ENCODE measurements around the gene GPR37L1.

Gene GPR37L1

DNA sequence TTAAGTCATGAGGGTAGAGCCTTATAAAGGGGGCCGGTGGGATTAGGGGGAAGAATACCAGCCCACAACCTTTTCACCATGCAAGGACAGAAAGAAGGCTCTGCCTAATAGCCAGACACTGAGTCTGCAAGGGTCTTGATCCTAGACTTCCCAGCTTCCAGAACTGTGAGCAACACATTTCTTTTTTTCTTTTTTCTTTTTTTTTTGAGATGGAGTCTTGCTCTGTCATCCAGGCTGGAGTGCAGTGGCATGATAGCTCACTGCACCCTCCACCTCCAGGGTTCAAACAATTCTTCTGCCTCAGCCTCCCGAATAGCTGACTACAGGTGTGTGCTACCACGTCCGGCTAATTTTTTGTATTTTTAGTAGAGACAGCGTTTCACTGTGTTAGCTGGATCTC lies 23.6 kb downstream of the GPR37L1 start:
- TF ChIP-seq, protein P1, sequence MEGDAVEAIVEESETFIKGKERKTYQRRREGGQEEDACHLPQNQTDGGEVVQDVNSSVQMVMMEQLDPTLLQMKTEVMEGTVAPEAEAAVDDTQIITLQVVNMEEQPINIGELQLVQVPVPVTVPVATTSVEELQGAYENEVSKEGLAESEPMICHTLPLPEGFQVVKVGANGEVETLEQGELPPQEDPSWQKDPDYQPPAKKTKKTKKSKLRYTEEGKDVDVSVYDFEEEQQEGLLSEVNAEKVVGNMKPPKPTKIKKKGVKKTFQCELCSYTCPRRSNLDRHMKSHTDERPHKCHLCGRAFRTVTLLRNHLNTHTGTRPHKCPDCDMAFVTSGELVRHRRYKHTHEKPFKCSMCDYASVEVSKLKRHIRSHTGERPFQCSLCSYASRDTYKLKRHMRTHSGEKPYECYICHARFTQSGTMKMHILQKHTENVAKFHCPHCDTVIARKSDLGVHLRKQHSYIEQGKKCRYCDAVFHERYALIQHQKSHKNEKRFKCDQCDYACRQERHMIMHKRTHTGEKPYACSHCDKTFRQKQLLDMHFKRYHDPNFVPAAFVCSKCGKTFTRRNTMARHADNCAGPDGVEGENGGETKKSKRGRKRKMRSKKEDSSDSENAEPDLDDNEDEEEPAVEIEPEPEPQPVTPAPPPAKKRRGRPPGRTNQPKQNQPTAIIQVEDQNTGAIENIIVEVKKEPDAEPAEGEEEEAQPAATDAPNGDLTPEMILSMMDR (IDR thresholded peaks at IDR 0.05; ENCODE audit: borderline replicate concordance, control extremely low read depth, extremely low read depth, insufficient read depth, missing control alignments), result no peak
- DNase-seq (ENCODE audit: low spot score), result no peak
- in situ Hi-C loops (cut with MboI; ENCODE audit: low sequenced_read_pairs, unreplicated experiment), result no loop called here

DNA sequence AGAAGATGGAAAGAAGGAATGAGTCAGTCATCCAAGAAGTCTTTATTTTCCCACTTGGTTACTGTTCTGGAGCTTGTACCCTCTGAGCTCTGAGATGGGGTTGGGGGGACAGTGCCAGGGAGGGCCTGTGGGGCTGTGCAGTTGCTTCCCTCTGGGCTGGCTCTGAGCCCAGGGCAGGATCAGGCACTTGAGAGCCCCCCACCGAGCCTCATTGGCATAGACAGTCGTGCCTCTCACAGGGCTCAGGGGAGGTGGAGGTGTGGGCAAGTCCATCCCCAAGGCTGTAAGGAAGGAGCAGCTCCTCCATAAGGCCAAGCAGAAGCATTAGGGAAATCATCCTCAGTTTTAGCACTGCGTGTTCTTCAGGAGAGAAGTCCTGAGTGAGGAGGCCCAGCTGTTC lies 24.3 kb downstream of the GPR37L1 start:
- TF ChIP-seq, protein P1 (IDR thresholded peaks at IDR 0.05; ENCODE audit: borderline replicate concordance, control extremely low read depth, extremely low read depth, insufficient read depth, missing control alignments), result no peak
- no peak for DNase-seq (ENCODE audit: low spot score)
- in situ Hi-C loops (cut with MboI; ENCODE audit: low sequenced_read_pairs, unreplicated experiment), result no loop called here

DNA sequence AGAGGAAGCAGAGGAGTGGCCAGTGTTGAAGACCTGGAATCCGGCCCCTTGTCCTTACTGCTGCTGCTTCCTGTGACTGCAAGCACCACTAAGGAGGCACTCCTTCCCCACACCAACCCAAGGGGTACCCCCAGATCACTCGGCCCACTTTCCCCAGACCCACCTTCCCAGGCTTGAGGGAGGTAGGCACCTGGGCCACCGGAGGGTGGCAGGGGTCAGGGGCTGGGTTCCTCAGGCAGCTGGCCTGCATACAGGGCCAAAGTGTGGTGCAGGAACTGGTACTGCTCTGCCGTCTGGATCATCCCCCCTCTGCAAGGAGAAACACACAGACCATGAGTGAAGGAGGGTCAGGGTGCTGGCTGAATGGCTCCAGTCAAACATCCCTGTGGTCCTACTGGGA lies 25.7 kb downstream of the GPR37L1 start:
- TF ChIP-seq, protein P1 (IDR thresholded peaks at IDR 0.05; ENCODE audit: borderline replicate concordance, control extremely low read depth, extremely low read depth, insufficient read depth, missing control alignments), result no peak
- no peak for DNase-seq (ENCODE audit: low spot score)
- in situ Hi-C loops (cut with MboI; ENCODE audit: low sequenced_read_pairs, unreplicated experiment), result no loop called here

DNA sequence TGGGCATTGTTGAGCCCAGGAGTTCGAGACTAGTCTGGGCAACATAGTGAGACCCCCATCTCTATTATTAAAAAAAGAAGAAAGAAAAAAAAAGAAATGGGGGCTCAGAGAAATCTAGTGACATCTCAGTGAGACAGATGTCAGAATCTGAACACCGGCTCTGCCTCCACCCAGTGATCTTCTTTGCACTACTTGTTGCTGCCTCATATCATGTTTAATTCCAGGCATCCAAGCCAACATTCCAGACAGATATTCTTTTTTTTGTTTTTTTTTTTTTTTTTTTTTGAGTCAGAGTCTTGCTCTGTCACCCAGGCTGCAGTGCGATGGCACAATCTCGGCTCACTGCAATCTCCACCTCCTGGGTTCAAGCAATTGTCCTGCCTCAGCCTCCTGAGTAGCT lies 26.8 kb downstream of the GPR37L1 start:
- DNase-seq (ENCODE audit: low spot score), result no peak

DNA sequence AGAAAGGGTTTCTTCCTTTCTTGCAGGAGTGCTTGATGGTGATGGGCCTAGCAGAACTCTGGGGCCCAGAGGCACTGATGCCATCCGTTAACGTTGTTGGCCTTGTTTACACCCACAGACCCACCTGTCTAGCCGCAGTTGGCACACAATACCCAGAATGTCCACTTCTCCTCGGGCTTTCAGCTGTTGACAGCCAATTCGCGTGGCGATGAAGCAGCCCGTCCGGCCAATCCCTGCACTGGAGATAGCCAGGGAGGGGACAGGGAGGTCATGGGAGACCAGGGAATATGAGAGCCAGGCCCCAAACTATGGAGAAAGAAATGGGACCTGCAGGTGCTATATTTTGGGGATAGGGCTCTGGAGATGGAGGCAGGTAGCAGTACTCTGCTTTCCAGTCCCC lies 27.5 kb downstream of the GPR37L1 start:
- in situ Hi-C loops (cut with MboI; ENCODE audit: low sequenced_read_pairs, unreplicated experiment), result no loop called here
- TF ChIP-seq, protein P1 (IDR thresholded peaks at IDR 0.05; ENCODE audit: borderline replicate concordance, control extremely low read depth, extremely low read depth, insufficient read depth, missing control alignments), result no peak
- no peak for DNase-seq (ENCODE audit: low spot score)

More for the DNA sequence above, 26.8 kb downstream of the GPR37L1 start:
- TF ChIP-seq, protein P1 (IDR thresholded peaks at IDR 0.05; ENCODE audit: borderline replicate concordance, control extremely low read depth, extremely low read depth, insufficient read depth, missing control alignments), result no peak
- in situ Hi-C loops (cut with MboI; ENCODE audit: low sequenced_read_pairs, unreplicated experiment), result no loop called here

DNA sequence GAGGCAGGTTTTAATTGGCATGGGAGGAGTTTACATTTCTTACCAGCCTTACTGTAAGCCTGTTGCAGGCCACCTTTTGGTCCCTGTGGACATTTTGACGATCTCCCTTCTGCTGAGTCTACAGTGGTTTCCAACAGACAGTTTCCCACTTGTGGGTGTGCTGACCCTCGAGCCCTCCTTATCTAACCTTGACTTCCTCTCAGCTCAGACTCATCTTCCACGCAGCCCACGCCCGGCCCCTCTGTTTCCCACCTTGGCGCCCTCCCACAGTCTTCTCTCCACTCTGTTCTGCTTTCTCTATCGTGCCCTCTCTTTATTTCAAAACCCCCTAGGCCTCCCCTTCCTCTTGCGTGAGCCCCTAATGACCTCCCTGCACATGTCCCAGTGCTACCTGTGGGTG lies 27.9 kb downstream of the GPR37L1 start:
- in situ Hi-C loops (cut with MboI; ENCODE audit: low sequenced_read_pairs, unreplicated experiment), result no loop called here
- TF ChIP-seq, protein P1 (IDR thresholded peaks at IDR 0.05; ENCODE audit: borderline replicate concordance, control extremely low read depth, extremely low read depth, insufficient read depth, missing control alignments), result no peak
- no peak for DNase-seq (ENCODE audit: low spot score)

DNA sequence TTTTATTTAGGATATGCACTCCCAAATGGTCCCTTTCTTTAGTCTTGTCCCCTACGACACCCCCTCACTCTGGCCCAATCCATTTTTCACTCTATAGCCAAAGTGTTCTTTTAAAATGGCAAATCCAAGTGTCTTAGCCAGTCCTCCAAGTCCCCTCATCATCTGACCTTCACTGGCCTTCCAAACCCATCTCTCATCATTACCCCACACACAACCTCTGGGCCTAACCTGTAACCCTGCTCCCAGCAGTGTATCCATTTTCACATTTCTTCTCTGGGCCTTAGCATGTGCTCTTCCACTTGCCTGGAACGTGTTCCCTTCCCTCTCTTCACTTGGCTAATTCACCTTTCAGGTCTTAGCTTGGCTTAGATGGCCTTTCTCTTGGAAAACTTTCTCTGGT lies 28.3 kb downstream of the GPR37L1 start:
- TF ChIP-seq, protein P1 (IDR thresholded peaks at IDR 0.05; ENCODE audit: borderline replicate concordance, control extremely low read depth, extremely low read depth, insufficient read depth, missing control alignments), result no peak
- in situ Hi-C loops (cut with MboI; ENCODE audit: low sequenced_read_pairs, unreplicated experiment), result no loop called here
- no peak for DNase-seq (ENCODE audit: low spot score)

All from GM13976 (cell line).